HG03196 (cell line): Measurements from ENCODE around the gene TP73.

ENCODE experiments used
- ATAC-seq: cut with Tn5 transposase; IDR thresholded peaks from one replicate; pipeline ENCODE4 v1.9.1; 2021; ENCODE audit not compliant: unreplicated experiment

TP73 gene

DNA sequence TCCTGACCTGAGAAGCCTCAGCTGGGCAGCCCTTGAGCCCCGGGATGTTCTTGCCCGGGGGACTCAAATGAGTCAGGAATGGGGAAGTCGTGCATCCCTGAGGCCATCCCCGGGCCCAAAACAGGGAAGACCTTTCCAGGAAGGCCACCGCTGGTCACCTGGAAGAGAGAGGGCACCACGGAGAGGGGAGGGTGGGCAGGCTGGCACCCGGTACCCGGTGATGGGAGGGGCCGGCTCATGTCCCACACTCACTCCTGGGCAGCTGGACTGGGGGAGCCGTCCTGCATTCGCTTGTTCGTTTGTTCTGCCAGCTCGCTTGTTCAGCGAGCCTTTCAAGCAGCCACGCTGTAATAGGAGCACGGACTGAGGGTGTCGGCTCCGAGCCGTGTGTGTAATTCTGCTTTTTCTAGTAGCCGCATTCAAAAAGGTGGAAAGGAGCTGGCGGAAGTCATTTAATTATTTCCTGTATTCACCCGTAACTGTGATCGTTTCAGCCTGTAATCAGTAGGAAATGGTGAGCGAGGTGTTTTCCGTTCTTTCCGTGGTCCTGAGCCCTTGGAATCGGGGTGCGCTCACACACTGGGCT lies 51.6 kb downstream of the TP73 start:
- no peak for ATAC-seq

DNA sequence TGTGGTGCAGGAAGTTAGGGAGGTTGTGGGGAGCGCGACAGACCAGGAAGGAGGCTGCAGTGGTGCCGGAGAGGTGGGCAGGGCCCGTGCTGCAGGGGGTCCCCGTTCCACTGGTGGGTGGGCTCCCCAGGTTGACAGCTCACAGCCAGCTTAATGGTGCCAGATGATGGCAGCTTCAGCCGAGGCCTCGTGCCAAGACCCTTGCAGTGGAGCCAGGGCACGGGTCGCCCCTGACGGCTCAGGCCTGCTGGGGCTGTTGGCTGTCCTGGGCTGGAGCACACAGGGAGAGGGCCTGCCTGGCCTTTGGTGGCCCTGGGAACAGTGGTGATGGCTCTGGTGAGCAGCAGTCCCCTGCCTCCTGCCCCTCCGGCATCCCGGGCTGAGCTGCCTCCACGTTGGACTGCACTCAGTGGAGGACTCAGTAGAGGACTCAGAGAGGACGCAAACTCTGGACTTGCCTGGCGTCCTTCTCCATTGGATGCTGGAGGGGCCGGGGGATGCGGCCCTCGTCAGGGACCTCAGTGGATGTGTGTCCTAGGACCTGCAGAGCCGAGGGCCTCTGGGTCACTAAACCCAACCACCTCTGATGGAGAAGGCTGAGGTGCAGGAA lies 53.1 kb downstream of the TP73 start:
- no peak for ATAC-seq

DNA sequence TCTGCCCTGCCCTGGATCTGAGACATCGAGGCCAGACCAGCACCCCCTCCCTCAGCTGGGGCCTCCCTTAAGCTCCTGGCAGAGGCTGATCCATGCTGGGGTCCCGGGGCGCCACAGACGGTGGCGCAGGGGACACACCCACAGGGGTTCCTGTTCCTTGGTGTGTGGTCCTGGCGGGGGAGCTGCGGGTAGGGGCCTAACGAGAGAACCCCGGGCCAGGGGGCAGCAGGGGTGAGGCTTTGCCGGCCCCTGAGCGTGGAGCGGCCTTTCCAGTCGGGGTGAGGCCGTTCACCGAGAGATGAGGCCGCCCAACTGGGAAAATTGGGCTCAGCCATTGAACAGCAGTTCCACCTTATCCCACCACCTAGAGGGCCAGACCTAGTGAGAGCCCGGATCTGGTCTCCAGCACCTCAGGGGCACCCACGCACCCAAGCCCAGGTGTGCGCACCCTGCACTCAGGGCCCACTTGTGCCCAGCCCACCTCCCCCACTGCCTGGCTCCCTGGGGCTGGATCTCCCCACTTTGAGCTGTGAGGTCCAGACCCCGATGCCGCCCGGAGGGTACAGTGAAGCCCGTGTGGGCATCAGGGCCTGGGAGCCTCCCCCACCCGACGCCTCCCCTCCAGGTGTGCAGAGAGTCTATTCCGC lies 54.5 kb downstream of the TP73 start:
- no peak for ATAC-seq

DNA sequence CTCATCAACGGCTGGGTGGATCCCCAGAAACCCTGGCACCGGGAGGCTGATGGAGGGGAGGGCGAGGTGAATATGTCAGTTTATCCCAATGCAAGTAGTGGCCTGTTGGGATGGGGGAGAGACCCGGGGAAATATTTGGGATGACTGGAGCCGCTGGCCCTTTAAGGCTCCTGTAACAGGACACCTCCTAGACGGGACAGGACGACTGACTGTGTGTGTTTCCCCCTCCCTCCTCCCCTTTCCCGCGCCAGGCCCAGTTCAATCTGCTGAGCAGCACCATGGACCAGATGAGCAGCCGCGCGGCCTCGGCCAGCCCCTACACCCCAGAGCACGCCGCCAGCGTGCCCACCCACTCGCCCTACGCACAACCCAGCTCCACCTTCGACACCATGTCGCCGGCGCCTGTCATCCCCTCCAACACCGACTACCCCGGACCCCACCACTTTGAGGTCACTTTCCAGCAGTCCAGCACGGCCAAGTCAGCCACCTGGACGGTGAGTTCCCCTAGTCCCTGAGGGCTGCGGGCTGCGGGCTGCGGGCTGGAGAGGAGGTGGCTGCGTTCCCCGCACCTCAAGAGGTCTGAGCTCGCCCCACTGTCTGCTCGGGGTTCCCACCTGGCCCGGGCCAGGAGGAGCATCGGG lies 55.1 kb downstream of the TP73 start:
- no peak for ATAC-seq

DNA sequence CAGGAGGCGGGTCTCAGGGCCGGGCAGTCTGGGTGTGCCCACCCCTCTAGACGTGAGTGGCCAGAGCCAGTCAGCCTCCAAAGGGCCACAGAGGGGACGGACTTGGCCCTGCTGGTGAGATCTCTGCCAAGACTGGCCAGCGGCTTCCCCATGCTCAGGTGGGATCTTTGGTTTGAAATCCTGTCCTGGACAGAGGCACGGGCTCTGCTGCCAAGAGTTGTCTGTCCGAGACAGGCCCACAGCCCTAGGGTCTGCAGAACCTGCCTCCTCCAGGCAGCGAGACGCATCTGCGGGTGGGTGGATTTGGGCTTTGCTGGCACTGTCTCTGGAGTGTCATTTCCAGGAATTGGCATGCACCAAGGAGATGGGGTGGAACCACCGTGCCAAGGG lies 55.6 kb downstream of the TP73 start:
- no peak for ATAC-seq

DNA sequence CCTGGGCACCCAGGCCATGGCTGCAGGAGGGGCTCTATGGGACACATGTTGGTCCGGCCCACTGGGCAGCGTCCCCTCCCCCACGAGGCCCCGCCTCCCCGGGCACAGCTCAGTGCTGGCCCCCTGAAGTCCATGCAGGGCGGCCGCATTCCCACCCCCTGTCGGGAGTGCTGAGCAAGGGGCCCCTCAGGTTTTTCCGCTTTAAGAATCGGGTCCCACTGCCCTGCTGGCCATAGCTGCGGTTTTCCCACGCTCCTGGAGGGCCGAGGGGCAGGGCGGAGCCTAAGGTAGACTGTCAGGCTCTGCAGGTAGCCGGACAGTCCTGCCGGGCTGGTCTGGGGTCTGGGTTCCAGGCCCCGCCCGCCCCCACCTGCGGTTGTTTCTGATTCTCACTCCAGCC lies 56.5 kb downstream of the TP73 start:
- ATAC-seq, result no peak

DNA sequence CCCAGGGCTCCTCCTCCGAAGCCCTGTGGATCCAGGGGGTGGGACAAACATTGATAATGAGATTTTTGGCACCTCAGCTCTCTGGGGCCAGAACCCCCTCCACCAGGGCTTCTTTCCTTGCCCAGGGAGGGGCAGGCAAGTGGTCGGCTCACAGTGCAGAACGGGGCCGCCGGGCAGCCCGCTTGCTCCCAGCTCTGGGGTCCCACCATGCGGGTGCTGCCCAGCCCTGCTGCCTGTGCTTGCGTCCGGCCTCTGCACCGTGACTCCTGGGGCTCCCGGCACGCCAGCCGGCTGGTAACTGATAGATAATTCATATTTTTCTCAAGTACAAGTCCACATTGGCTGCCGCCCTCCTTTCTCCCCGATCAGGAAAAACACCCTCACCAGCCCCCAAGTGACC lies 57.9 kb downstream of the TP73 start:
- ATAC-seq, result no peak

DNA sequence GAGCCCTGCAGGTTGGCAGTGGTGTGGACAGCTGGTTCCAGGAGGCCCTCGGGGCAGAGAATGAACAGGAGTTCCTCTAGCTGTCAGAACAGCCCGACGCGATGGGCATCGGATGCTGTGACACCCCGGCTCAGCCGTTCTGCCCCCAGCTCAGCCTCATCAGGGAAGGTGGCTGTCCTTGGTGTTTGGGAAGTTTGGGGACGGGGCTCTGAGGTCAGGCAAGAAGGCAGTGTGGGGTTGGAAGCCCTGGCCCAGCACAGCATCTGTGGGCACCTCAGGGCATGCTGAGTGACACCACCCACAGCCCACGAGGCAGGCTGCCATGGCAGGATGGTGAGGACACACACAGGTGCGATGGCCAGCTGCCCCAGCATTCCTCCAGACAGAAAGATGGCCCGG lies 59.1 kb downstream of the TP73 start:
- no peak for ATAC-seq

DNA sequence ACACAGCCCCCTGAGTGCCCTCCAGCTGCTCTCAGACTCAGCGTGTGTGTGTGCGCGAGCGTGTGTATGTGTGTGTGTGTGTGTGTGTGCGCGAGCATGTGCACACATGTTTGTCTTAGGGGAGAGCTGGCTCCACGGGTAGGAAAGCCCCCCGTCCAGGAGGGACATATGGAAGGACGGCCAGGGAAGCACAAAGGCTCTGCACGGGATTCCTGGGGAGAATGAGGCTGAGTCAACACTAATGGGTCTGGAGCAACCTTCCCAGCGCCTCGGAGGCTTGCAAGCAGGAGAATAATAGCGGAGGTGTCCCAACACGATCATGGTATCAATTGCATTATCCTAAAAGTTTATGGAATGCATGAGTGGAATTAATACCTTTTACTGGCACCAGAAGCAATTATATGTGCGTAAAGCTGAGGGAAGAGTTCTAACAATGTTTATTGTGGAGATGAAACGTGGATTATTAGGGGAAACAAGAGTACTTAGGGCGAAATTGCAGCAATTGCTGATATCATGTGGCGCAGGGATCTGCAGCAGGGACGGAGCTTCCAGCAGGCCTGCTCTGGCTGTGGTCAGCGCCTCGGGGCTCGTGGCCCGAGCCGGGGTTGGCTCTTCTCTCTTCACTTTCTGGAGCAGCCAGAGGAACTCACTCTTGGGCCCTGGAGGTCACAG lies 59.6 kb downstream of the TP73 start:
- no peak for ATAC-seq

DNA sequence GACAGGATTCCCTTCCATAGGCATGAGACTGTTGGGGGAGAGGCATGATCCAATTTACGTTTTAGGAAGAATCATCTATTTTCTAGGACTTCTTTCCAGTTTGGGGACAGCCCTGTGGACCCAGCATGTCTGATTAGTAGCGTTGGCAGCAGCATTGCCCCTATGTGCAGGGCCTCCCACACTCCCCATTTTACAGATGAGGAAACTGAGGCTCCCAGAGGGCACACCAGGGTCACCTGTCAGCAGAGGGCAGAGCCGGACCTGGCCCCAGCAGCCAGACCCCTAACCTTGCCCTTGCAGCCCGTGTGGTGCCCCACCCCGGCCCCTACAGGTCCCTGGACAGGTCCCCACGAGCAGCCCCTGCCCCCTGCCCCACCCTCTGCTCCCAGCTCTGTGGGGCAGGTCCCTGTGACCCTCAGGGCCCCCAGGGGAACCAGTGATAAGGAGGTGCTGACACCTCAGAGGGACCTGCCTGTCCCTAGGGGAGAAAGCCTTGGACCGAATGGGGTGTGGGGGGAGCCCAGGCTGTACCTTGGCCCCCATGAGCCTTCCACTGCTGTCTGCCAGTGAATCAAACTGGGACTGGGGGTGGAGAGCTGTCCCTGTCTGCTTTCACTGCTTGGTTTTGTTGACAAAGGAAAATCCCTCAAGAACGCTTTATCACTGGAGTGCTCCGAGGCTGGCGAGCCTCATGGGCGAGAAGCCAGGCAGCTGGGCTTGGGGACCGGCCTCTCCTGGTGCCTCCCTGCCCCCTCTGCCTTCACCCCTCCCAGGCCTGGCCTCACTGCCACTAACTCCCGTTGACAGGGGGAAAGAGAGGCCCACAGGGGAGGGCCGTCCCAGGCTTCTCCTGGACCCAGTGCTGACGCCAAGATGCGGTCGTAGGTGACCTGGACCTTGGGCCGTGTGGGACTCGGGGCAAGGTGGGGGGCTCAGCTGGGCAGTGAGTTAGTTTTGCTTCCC lies 60.5 kb downstream of the TP73 start:
- no peak for ATAC-seq

DNA sequence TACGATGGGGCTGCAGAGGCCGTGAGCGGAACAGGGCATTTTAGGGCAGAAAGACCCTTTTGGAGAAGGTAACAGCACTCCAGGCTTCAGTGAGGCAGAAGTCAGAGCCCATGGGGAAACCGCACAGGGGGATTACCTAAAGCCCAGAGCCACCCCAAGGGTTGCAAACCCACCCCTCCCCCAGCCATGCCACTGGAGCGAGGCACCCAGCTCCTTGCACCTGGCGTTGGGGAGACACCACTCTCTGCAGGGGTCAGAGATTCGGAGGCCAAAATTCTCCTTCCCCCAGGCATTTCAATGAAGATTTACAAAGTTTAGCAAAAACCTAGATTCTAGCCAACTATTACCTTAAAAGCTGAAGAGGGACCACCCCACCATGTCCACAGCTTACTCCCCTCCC lies 61.5 kb downstream of the TP73 start:
- no peak for ATAC-seq

DNA sequence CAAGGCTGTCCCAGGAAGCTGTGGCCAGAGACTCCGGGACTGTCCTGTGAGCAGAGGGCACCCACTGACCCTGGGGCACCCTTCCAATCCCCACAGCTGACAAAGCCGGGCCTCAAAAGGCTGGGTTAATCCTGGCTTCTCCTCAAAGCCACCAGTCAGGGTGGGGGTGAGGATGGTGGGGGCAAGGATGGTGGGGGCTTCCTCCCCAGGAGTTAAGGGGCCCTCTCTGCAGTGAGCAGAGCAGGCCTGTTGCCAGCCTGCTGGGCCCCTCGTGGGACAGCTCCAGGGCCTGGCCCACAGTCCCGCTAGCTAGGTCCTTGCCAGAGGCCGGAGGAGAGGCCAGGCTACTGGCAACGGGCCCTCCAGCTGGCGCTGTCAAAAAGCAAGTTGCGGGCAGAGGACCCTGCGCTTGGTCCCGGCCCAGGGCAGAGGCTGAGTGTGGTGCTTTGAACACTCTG lies 62.0 kb downstream of the TP73 start:
- no peak for ATAC-seq

DNA sequence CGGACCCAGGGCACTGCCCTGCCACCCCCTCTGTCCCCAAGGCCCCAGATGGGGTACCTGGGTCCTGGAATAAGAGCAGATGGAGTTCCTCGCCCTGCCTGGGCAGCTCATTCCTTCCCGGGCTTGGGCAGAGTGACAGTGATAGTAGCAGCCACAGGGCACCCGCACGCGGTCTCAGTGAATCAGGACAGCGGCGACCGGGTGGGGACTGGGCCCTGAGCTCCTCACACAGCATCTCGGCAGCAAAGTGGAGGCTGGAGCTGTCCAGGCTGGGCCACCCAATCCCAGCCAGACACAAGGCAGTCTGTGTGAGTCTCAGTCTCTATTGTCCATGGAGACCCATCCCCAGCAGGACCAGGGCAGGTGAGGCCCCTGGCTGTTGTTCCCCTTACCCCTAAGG lies 62.5 kb downstream of the TP73 start:
- no peak for ATAC-seq

DNA sequence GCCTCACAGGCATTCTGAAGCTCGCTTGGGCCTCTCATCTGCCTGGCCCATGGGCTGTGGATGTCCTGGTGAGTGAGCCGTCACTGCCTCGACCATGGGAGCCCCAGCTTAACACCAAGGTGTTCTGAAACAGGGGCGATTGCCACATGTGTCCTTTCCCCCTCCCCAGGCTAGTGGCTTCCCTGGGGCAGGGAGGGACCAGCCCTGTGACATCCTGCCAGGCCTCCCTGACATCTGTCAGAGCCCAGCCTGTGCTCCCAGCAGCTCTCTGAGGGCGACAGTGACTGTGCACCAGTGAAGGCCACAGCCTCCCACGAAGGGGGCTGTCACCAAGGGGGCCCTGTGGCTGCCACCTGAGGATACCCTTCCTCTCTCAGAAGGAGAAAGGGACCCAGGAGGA lies 64.0 kb downstream of the TP73 start:
- ATAC-seq, result no peak

DNA sequence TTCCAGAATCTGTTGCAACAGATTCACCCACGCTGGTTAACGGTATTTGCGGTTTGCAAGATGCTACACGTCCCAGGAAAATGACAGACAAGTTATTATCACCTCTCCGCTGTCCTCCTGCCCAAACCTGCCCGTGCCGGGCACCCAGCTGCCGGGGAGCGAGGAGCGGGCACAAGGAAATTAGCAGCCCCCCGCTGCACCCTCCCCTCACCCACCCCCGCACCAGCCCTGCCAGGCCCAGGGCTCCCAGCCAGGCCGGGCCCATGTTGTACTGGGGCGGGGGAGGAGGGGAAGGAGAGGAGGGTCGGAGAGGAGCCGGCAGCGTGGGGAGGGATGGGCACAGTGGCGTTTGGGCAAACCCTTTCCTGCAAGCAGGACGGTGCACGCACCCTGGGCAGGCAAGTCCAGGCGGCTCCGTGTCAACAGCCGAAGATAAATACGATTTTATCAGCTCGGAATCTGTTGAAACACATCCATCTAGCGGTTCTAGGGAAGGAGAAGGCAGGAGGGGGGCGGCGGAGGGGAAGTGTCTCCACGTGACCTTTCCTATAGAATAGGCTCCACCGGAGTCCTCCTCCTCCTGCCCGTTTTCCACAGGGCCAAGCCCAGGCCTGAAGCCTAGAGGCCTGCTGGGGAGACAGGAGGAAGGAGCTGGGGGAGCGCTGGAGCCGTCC lies 64.9 kb downstream of the TP73 start:
- ATAC-seq, result no peak

DNA sequence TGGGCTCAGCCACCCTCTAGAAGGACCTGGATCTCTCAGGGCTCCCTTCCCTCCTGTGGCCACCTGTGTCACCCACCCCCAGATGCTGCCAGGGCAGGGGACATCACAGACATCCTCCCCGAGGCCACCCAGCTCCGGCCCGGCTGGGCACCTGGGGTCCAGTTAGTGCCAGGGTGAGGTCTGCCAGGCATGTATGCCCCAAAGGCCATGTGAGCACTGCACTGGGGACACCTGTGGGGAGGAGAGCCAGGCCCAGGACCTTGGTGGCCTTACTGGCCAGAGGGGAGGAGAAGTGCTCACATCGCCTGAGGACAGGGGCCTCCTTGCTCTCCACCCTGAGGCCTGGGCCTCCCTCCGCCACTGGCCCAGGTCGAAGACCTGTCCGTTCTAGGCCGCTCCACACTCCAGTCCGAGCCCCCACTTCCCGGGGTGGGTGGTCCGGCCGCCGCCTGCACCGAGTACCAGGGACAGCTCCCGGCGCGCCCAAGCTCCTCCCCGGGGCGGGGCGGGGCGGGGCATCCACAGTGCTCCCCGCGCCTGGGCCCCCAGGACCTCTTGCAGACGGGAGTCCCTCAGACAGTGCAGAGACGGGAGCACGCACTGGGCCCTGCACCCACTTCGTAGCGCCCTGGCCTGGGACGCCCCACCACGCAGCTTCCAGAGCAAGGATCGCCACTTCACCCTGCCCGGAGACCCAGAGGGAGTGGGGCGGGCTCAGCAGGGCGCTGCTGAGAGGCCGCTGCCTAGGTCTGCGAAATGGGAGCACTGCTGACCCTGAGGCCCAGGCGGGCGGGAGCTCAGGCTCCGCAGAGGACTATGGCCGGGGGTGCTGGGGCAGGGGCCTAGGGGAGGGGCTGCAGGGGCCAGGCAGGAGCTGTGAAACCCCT lies 65.6 kb downstream of the TP73 start:
- ATAC-seq, result no peak

DNA sequence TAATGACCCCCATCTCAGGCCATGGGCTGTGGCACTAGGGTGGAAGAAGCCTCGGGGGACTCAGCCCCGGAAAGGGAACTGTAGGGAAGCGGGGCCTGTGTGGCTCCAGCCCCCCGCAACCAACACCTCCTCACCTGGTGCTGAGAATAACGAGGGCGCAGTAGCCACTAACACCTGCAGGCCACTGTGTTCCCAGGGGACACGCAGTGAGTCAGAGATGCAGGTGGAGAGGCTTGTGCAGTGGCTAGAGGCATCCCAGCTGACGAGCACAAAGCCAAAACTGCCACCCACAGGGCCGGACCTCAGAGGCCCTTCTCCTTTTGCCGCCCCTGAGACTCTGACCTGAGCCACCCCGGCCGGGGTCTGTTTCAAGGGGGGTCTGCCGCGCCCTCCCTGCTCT lies 66.4 kb downstream of the TP73 start:
- ATAC-seq, result no peak

DNA sequence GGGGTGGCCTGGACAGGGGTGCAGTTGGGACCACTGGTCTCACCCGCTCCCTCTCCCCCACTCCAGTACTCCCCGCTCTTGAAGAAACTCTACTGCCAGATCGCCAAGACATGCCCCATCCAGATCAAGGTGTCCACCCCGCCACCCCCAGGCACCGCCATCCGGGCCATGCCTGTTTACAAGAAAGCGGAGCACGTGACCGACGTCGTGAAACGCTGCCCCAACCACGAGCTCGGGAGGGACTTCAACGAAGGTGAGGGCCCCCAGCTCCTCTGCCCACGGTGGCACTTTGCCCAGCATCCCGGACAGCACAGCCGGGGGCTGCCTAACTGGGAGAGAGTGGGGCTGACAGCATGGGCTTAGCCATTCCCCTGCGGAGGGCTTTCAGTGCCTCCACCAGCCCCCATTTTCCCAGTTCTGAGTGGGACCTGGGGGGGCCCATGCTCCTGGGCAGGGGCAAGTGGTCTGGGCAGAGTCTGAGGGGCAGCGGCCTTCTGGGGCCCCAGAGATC lies 69.7 kb downstream of the TP73 start:
- no peak for ATAC-seq

DNA sequence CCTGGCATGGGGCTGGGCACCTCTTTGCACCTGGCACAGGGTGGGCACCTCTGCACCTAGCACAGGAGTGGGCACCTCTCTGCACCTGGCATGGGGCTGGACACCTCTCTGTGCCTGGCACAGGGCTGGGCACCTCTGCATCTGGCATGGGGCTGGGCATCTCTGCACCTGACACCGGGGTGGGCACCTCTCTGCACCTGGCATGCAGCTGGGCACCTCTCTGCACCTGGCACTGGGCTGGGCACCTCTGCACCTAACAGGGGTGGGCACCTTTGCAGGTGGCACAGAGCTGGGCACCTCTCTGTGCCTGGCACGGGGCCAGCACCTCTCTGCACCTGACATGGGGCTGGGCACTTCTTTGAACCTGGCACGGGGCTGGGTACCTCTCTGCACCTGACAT lies 70.5 kb downstream of the TP73 start:
- no peak for ATAC-seq
